K562 treated with DMSO at 1 percent for 24 hours (cell line): ENCODE measurements around the gene EMC1. TPM values are rescaled to one million over a fixed set of nuclear protein-coding genes. Genes with fewer than 3 reads are reported as not detected.

Experiments
- total RNA-seq: library from RNA; unstranded; fragments of 300-600 nt; gene quantifications from 2 replicates; pipeline ENCODE4 v1.2.3, GENCODE V29; 2022; ENCODE audit warnings: low read depth; ENCODE audit not compliant: insufficient read depth

The EMC1 gene
- total RNA-seq = 27.3 and 30.9 TPM in 2 replicates

GRCh38 chr1:19251305-19252196, at the start of gene EMC1, which contains the start of gene MRTO4:
EMC1 (minus strand) TSS chr1:19251524; CDS start chr1:19251509, 15 bp downstream.
MRTO4 (plus strand) TSS chr1:19251805; CDS start chr1:19251836, 31 bp downstream.

DNA sequence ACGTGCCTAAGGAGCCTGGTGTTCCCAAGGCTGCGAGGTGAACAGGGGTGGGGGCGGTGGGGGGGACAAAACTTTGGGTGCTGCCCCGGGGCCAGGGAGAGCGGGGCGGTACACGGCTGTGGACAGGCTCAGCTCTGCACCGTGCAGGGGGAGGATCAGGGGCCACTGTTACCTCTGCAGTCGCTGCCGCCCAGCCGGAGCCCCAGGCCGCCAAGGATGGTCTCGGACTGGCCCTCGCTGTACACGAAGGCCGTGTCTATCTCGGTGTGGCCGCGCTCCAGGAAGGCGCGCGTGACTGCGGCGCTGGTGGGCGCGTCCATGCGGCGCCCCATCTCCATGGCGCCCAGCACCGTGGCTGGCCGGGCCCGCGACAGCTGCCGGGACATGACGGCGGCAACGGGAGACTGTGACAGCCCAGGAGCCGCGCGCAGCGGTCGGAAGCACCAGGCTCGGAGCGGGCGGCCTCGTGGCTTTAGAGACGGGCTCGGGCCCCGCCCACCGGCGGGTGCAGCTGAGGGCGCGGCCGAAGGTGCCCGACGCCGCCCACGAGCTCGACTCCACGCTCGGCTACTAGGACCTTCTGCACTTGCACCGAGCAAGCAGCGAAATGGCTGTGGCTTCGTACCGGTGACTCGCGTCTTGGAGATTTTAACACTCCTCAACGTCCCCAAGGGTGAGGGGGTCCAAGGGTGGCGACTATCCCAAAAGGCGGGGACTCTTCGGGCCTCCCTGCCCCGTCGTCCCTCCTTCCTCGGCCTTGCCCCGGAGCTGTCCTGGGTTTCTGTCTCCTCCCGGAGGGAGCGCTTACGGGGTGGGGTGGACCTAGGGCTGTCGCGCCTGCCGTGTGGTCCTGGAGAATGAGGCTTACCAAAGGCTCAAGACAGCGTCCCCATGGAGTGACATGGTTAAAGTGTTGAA, 37.3 kb upstream of the EMC1 start, which contains the start of gene AKR7A3:
AKR7A3 (minus strand) TSS at position 447 of the 918 bp plus-strand sequence; CDS start at position 386, 61 bp downstream.

GRCh38 chr1:19209990-19210771, 41.1 kb downstream of the EMC1 start, which contains the start of gene UBR4:
UBR4 (minus strand) TSS chr1:19210266; CDS start chr1:19210248, 18 bp downstream.

Other genes starting within 250 kb of the EMC1 start
- 202 and 237 TPM in 2 replicates for gene UBR4, start 41.3 kb downstream of the EMC1 start, total RNA-seq
- gene MRTO4, start 281 bp upstream of the EMC1 start, total RNA-seq = 27.9 and 29.0 TPM in 2 replicates
- 0.85 and 1.7 TPM in 2 replicates for gene AKR7A3, start 37.2 kb upstream of the EMC1 start, total RNA-seq
- gene AKR7A2, start 60.6 kb upstream of the EMC1 start, total RNA-seq = 216 and 233 TPM in 2 replicates
- 67.1 and 73.5 TPM in 2 replicates for gene SLC66A1, start 60.8 kb upstream of the EMC1 start, total RNA-seq
- 265 and 271 TPM in 2 replicates for gene CAPZB, start 234.0 kb upstream of the EMC1 start, total RNA-seq